LNCAP (cell line): ENCODE results near the gene ORC4.

Experiments used
- TF ChIP-seq, protein P1 (sequence below): fragments of 450-650 bp; IDR thresholded peaks from 2 replicates; pipeline ENCODE4 v1.5.1; 2017; ENCODE audit warnings: mild to moderate bottlenecking

Gene ORC4

DNA sequence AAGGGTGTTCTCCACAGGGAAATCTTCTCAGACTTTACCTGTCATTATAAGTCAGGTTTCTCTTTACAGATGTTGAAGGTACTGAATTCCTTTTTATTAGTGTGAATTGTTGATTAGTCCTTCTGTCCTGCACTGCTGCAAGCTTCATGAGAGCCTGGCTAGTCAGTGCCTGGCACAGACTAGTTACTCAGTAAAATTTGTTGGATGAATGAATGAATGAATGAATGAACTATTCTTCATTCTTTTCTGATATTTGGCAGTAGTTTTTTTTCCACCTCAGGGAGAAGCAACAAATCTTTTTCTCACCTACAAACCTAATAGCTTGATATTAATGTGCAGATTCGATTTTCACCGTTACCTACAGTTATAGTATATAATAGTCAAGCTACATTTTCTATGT, 111.4 kb downstream of the ORC4 start:
- TF ChIP-seq, protein P1, sequence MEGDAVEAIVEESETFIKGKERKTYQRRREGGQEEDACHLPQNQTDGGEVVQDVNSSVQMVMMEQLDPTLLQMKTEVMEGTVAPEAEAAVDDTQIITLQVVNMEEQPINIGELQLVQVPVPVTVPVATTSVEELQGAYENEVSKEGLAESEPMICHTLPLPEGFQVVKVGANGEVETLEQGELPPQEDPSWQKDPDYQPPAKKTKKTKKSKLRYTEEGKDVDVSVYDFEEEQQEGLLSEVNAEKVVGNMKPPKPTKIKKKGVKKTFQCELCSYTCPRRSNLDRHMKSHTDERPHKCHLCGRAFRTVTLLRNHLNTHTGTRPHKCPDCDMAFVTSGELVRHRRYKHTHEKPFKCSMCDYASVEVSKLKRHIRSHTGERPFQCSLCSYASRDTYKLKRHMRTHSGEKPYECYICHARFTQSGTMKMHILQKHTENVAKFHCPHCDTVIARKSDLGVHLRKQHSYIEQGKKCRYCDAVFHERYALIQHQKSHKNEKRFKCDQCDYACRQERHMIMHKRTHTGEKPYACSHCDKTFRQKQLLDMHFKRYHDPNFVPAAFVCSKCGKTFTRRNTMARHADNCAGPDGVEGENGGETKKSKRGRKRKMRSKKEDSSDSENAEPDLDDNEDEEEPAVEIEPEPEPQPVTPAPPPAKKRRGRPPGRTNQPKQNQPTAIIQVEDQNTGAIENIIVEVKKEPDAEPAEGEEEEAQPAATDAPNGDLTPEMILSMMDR = no peak

DNA sequence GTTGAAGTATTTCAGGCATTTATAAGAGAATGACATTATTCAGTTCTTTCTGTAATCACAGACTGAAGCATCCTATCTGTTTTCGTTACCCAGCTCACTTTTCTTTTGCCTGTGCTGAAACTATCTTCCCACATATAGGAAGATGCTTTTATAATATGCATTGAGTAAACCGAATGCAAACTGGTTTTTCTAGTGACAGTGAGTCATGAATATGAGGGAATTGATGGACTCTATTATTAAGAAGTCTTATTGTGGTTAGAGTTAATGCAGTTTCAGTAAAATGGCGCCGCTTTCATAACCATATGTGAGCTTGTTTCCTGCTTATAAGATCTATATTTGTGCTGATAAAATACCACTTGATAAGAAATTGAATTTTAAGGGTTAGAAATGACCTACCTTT, 116.5 kb downstream of the ORC4 start:
- TF ChIP-seq, protein P1 = no peak

DNA sequence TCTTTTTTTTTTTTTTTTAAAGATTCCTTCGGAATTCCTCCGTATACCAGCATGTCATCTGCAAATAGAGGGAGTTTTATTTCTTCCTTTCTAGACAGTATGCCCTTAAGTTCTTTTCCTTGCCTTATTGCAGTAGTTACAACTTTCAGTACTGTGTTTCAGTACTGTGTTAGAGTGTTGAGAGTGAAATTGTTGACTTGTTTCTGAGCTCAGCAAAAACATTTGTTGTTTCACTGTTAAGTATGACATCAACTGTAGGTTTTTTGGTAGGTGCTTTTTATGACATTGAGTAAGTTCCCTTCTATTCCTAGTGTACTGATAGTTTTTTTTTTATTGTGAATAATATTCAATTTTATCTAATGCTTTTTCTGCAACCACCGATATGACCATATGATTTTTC, 131.9 kb downstream of the ORC4 start:
- TF ChIP-seq, protein P1 = no peak

DNA sequence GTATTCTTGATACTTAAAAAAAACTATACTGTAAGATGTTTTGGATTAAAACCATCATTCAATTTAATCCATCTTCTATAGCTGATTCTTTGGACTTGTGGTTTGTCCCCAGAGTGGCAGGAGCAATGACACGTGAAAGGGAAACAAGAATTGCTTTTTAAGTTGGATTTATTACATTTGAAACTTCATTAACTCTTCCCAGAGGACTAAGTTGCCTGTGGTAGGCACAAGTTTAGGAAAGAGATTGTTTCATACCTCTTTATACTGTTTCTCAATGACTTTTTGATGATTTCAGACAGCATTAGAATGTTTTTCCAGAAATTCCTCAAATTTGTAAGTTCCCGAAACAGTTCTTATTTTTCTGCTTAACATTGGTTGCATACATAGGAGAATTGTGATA, 134.4 kb downstream of the ORC4 start:
- TF ChIP-seq, protein P1 = no peak

DNA sequence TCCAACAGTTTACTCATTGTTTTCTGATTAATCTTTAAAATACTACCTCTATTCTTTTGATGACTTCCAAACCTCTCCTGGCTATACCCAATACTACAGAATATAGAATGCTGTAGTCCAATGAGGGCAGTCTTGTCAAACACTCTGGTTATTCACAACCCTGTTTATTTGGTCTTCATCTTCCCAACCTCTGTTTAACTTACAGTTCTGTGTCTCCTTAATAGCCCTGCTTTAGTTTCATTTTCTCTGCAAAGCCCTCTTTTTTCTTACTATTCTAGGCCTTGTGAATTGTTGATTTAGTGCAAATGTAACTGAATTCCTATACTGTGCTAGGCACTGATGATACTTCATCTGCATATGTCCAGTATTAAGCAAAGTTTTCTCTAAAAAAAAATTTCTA, 135.7 kb downstream of the ORC4 start:
- TF ChIP-seq, protein P1 = no peak

DNA sequence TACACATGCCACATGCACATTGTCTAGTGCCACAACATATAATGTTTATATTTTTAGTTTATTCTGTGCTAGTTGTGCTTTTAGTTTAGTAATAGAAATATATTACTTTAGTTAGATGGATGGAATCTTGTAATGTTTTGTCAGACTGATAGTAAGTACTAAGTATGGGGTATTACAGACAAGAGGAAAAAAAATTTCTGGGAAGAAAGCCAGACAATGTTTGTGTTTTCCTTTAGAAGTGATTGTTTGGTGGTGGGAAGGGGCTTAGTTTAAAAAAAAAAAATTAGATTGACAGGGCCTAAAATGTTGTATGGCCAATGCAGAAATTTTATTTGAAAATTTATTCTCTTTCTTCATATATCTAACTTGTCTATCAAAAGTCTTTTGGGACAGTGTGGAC, 137.9 kb downstream of the ORC4 start:
- TF ChIP-seq, protein P1 = no peak
